GM21825 (cell line): ENCODE data around the gene PIWIL1.

ENCODE experiments used
- ATAC-seq: cut with Tn5 transposase; IDR thresholded peaks from one replicate; pipeline ENCODE4 v1.9.1; 2021; ENCODE audit warnings: mild to moderate bottlenecking, moderate library complexity; ENCODE audit not compliant: unreplicated experiment

The PIWIL1 gene

DNA sequence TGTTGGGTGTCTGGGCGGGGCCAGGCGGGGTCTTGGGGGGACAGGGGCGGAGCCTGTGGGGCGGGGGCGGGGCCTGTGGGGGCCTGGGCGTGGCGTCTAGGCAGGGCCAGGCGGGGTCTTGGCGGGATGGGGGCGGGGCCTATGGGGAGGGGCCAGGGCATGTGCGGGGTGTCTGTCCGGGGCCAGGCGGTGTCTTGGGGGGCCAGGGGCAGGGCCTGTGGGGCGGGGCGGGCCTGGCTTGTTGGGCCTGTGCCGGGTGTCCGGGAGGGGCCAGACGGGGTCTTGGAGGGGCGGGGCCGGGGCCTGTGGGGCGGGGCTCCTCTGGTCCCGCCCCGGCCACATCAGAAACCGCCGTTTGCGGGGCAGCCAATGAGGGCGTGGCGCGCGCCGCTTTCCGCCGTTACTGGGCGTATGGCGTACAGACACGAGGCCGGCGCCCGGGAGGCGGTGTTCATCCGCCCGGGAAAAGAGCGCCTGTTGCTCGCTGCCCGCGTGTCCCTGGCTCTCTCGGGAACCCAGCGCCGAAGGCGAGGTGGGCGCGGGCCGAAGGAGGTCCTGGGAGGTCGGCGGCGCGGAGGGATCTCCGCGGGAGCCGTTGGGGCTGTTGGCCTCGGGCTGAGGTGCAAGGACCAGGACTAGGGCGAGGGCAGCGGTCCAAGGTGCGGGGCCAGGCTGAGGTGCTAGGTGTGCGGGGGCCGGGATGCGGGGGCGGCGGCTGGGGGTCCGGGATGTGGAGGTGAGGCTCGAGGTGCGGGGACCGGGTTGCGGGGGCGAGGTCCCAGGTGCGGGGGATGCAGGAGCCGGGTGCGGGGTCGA is at the start of gene PIWIL1:
Gene PIWIL1 (plus strand): TSS at position 400 of the 816 bp plus-strand sequence. CDS start 4,705 bp downstream, outside the sequence.
- ATAC-seq: no peak

DNA sequence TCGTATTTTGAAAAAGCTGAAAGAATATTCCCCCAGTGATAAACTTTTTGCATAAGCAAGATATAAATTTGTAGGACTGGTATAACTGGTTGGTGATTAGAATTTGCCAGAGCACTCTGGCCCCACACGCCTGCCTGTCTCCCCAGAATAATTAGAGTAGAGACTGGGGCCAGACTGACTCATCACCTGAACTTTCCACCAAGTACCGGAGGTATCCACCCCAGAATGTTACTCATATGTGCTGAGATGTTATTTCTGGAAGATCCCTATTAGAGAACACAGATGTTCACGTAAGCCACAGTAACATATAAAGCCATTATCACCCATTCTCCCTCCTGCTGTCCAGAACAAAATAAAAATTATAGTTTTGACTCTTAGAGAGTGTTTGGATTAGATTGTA is 49.5 kb upstream of the PIWIL1 start:
- no peak for ATAC-seq

DNA sequence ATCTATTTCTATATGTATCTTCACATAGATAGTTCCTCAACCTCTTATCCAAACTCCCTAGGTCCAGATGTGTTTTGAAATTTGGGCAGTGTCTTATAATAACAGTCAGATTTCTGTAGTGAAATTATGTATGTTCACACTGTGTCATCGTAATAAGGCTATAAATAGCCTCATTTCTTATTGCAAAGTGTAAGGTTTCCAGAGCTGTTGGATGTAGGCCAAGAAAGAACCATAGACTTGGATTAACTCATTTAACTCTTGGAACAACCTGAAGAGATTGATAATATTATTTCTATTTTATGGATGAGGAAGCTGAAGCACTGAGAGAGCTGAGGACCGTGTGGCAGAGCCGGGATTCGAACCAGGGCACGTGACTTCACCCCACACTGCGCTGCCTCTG is 49.0 kb upstream of the PIWIL1 start:
- no peak for ATAC-seq

DNA sequence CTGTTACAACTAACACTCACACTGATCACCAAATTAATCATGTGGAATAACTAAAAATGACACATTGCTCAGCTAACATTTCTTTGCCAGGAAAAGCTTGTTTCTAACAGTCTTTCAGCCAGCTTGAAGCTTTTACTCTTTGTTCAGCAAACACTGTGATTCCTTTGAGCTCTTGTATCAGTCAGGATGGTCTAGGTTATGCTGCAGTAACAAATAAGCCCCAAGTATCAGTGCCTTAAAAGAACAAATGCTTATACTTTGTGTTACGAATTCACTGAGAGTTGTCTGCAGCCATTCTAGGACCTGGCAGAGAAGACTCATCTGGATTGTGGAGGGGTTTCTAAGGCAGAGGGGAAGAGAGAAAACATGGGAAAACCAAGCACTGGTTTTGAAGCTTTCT is 47.6 kb upstream of the PIWIL1 start:
- ATAC-seq: no peak

DNA sequence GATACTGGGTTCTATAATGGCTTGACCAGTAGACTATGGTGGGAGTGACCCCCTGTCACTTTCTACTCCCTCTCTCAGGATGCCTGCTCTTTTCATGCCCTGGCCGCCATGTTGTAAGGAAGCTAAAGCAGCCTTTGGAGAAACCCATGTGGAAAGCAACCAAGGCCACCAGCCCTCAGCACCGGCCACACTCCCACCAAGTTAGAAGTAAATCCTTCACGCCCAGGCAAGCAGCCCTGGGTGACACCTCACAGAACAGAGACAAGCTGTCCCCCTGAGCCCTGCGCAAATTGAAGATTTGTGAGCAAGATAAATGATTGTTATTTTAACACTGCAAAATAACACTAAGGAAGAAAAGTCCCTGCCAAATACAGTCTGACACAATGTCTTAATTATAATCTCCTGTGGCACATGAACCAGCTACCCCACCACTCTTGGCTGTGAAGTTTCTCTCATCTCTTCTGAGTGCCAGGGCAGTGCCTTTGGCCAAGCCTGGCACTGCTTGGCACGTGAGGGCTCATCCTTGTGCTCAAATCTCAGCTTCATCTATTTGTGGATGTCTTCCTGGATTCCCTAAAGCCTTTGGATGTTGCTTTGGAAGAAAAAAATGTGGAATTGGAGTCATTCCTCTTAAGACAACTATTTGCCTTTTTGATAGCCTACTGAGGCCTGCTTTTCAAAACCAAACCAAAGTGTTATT is 39.2 kb upstream of the PIWIL1 start:
- ATAC-seq: no peak

DNA sequence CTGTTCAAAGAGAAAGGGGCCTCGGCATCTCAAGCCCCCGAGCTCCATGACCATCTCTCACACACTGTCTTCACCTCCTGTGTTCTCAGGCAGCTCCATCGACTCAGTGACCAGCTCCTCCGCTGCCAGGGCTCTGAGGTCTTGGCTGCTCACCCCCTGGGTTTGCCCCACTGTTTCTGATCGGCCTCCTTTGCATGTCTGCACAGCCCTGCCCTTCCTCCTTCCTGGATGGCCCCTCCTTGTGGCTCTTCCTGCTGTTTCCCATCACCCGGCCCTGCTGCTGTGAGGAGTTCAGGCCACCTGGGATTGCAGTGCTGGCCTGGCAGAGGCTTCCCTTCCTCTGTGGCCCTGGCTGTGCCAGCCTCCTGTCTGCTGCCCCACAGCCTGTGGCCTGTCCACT is 38.1 kb upstream of the PIWIL1 start:
- ATAC-seq: no peak

DNA sequence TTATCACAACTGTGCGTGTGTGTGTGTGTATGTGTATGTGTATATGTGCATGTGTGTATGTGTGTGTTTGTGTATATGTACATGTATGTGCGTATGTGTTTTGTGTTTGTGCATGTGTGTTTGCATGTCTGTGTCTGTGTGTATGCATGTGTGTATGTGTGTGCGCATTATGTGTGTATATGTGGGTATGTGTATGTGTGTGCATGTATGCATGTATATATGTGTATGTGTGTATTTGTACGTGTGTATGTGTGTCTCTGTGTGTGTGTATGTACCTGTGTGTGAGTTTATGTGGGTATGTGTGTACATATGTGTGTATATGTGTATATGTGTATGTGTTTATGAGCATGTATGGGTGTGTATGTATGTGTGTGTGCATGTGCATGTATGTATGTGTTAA is 37.6 kb upstream of the PIWIL1 start:
- ATAC-seq: no peak

DNA sequence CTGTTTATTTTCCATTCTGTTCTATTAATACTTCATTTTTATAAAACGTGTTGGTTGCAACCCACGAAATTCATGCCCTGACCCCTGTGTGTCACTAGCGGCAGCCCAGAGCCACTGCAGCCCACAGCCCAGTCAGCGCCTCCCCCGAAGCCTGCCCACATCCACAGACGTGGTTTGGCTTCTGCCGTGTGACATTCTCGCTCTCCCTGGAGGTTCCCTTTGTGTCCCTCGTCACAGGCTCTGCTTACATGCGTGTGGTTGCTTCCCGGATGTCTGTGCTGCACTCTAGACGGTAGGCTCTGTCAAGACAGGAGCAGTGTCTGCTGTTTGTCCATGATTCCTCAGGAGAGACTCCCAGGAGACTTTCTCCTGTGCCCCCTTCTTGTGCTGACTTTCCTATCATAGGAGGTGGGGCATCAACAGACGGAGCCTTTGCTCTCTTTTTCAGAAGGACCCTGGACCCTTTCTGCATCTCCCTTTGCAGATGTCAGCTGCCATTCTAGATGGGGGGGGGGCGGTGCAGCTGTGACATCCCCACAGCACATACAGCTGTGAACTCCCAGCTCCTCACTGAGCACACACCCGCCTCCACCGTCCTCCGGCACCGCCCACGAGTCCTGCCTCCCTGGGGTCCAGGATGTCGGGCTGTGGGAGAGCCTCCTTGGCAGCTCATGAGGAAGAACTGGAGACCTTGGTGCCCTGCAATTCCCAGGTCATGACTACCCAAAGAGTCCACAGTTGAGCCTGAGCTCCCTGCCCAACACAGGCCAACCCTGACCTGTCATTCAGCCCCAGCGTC is 36.8 kb upstream of the PIWIL1 start:
- no peak for ATAC-seq

DNA sequence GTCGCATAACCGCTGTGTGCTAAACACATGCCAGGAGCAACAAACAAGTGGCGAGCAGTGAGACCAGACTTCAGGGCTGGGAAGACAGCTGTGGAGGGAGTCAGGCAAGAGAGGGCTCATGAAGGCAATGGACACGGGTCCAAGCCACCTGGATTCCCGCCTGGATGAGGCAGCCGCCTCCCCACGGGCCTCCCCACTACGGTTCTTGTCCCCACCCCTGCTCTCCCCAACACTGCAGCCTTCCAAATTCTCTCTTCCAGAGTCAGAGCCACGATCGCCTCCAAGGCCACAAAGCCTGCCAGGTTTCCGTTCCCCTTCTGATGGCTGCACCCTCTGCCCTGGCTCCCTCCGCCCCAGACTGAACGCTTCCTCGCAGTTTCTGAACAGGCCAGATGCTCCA is 36.1 kb upstream of the PIWIL1 start:
- ATAC-seq: no peak

DNA sequence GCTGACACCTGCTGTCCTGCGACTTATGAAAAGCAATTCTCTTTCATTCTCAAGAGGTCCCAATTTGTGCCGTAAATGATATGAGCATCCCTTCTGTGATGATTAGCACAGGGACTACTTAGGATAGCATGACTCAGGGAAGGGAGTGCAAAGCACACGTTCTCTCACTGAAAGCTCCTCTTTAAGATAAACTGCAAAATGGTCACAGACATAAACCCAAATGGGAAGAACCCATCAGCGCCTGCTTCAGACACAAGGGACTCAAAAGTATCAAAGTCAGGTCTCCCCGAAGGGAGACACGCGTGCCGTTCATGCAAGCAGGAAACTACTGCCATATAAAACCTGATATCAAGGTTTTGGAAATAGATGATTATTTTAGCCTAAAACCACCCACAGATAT is 33.9 kb upstream of the PIWIL1 start:
- no peak for ATAC-seq

DNA sequence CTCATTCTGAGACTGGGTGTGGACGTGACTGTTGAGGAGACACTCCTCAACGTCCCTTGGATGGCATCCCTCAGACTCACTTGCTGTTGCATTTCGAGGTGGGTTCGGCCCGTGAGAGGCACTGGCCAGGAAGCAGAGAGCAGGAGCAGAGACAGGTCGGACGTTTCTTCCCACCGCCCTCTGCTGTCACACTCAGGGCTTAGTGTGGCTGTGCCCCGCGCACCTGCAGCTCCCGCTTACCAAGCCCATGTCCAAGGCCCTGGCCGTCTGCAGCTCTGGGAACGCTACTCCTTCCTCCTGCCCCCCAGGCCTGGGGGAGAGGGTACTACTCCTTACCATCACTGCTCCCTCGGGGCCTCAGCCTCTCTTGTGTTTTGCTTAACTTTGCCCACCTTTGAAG is 29.8 kb upstream of the PIWIL1 start:
- no peak for ATAC-seq

DNA sequence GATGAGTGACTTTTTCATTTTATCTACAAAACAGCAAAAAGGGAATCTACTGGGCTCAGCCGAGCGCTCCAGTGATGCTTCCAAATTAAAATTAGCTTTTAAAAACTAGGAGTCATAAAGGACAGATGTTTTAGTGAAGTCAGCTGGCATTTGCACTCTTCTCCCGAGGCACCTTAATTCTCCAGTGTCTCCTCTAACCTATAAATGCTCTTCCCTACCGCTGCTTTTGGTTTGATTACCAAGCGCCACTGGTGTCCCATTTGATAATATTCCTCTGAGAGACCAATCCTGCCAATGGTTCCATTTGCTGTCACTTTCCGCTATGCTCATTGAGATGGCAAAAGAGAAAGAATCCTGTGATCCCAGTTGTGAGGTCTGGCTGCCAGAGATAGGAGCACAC is 29.3 kb upstream of the PIWIL1 start:
- ATAC-seq: no peak

DNA sequence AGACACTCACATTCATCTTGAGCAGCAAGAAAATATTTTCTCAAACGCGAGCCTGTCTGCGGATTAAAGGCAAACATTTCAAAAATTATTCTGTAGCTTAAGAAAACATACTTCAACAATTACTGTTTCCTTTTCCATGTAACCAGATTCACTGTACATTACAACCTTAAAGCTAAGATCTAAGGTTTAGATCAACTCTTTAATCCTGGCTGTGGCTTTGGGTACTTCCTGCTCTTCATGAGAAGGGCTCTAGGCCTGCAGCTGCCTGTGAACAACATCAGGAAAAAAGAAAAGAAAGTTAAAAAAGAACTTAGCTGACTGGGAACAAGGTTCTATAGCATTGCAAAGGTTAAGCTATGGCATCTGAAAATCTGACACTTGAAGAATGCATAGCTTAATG is 21.4 kb upstream of the PIWIL1 start:
- ATAC-seq: no peak

DNA sequence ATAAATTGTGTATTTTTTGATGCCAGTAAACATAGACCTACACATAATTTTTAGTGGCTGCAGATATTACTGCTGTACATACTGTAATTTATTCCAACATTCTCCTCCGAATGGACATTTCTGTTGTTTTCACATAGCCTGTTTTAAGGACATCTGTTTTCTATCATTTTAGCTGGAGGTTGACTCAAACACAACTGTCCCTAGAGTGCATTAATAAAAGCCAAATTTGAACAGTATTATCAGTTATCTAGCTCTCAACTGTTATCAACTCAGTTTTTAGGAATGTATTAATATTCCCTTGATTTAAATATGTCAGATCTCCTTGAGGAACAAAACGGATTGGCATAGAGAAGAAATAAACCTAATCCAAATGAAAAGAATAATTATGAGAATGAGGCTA is 17.2 kb upstream of the PIWIL1 start:
- ATAC-seq: no peak

DNA sequence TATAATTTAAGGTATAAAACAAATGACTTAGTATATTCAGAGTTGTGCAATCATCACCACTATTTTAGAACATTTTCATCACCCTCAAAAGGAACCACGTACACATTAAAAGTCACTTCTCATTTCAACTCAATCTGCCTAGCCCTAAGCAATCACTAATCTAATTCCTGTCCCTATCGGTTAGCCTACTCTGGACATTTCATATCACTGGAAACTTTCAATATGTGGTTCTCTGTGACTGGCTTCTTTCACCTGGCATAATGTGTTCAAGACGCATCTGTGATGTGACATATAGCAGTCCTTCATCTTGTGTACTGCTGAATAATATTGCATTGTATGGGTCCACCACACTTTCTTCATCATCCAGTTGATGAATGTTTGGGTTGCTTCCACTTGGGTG is 15.4 kb upstream of the PIWIL1 start:
- no peak for ATAC-seq

DNA sequence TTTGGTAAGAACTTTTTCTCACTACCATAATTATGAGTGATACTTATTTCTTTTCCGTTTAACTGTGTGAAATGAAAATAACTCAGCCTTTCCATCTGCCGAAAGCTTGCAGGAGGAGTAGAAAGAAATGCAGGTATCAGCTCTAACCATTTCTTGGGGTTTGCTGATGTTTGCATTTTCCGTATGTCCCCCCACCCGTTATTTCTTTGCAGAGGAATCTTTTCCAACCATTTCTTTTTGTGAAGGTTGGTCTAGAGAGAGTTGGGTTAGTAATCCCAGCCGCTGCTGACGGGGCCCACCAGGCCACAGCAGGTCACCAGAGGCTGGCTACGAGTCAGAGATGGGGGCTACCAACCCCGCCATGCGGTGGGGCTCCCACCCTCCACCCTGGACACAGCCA is 7.0 kb upstream of the PIWIL1 start:
- no peak for ATAC-seq

DNA sequence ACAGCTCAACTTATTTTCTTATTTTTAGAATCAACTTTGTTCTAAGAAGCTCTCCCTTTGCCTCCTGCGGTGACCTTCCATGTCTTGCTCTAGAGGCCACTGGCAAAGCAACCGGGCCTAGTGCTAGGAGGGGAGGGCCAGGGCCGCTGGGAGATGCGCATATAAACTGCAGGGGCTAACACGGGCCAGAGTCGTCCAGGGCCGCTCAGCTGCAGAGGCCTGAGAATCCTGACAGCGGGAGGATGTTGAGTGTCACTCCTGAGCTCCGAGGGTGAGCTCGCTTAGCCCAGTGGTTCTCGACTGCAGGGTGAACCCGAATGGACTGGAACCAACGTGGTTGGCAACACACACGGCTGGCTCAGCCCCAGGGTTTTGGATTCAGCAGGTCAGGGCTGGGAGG is 6.5 kb upstream of the PIWIL1 start:
- ATAC-seq: no peak

DNA sequence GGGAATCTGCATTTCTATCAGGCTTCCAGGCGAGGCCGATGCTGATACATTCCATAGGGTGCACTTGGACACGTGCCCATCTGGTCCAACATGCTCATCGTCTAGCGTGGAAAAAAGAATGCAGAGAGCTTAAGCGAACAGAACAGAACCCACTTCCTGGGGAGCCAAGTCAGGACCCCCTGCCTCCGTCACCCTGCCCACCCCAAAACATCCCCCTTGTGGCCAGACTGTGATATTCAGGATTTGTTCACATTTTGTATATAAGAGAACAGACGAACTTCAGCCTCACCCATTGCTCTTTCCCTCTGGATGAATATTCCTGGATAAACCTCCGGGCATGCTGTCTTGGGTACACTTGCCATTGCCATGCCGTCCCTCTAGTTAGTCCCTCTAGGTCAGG is 4.3 kb upstream of the PIWIL1 start:
- ATAC-seq: no peak

DNA sequence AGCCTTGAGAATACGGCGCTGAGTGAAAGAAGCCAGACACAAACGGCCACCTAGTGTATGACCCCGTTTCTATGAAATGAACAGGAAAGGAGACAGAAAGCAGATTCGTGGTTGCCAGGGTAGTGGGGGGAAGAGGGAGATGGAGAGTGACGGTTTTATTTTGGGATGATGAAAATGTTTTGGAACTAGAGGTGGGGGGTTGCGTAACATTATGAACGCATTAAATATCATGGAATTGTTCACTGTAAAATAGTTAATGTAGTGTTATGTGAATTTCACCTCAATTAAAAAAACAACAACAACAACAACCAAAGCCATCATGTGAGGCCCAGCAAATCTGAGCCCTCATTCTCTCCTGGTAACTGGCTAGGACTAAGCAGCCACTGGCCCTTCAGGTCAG is 3.3 kb upstream of the PIWIL1 start:
- ATAC-seq: no peak

DNA sequence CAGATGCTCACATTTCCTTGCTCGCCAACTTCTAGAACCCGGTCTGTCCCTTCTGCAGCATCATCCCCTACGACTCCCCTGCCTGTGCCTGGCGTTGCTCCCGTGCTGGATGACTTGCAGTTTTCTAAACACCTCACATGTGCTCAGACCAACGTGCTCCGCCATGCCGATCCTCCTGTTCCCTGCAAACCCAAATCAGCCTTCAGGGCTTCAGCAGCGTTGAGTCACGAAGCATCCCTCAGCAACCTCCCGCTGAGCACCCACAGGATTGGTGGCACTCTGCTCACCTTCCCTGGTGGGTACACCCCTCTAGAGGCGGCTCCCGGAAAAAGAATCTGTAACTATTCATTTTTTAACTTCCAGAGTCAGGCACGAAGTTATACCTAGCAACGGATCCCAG is 2.8 kb upstream of the PIWIL1 start:
- no peak for ATAC-seq

DNA sequence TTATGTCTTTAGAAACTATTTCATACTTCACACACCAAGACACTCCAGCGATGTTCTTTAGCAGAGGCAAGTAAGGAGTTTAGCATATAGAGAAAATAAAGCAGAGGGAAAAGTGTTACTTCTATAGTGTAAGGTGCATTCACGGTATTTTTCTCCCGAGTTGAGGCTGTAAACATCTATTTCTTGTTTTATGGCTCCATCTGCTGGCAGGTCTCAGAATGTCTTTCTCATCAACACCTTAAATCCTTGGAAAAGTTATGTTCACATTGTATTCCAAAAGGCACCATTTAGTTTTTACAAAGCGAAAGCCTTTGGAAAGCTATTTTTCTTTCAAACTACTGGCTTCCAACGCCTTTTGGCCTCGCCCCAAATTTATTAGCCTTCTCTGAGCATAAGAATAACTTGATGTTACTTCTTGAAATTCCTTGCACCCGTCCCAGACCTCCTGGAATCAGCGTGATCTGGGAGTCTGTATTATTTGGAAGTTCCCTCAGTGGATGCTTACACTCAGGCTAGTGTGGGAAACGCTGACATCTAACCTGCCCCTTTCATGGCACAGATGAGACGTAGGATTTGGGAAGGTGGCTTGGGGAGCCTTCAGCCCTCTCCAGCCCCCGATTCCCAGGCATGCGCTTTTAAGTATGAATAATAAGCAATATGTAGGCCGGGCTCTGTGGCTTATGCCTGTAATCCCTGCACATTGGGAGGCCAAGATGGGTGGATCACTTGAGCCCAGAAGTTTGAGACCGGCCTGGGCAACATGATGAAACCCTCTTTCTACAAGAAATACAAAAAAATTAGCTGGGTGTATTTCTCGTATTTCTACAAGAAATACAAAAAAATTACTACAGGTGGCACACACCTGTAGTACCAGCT is 1.9 kb upstream of the PIWIL1 start:
- no peak for ATAC-seq
